GM12891 (cell line): Measurements from ENCODE around the gene RNLS.

ENCODE experiments used
- PAX5 ChIP-seq: IDR thresholded peaks from 2 replicates; pipeline ENCODE4 v1.6.1; 2011; ENCODE audit warnings: low read length, moderate library complexity, mild to moderate bottlenecking; ENCODE audit not compliant: insufficient read depth, severe bottlenecking
- POLR2A ChIP-seq: IDR thresholded peaks from 2 replicates; pipeline ENCODE4 v1.6.1; 2011; ENCODE audit warnings: low read depth, low read length, control low read depth
- POLR2AphosphoS5 ChIP-seq: IDR thresholded peaks from 2 replicates; pipeline ENCODE4 v1.6.1; 2011; ENCODE audit warnings: low read depth, low read length, control low read depth
- SPI1 ChIP-seq: IDR thresholded peaks from 2 replicates; pipeline ENCODE4 v1.6.1; 2011; ENCODE audit warnings: low read depth, low read length, control low read depth
- TAF1 ChIP-seq: IDR thresholded peaks from 2 replicates; pipeline ENCODE4 v1.6.1; 2011; ENCODE audit warnings: low read depth, low read length, control low read depth

- TF ChIP-seq SPI1 (no peak), POLR2A (no peak), POLR2AphosphoS5 (no peak), TAF1 (no peak), PAX5 (no peak)
These were observed 205.6 kb downstream of the RNLS start for GRCh38 chr10:88377510-88377909.
